Measurements from ENCODE around the gene INHBA. TPM values are rescaled to one million over a fixed set of nuclear protein-coding genes. Genes with fewer than 3 reads are reported as not detected.

The INHBA gene
- polyA plus RNA-seq, 1 donor (not counting 4 experiments of a cell fraction or from before 2014, with no cell fraction given), result 51.4 TPM

DNA sequence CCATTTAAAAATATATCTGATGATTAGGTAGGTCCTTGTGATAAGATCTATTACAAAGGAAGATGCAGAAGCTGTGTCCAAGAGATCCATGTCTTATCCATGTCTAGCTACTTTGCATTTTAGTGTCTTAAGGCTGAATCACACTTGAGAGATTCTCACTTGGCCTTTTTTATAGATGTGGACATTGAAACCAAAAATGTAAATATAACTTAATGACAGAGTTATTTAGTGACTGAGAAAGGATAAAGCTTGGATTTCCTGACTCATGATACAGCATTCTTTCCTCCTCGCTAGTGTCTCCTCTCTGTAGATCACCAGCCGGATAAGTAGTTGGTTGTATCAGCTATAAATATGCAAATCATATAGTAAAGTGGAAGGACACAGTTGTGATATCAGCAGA, 23.3 kb downstream of the INHBA start:
- Histone ChIP-seq H2AFZ (ENCODE audit: control insufficient read depth, low read length) (no peak overlapping the region), H3K9ac (ENCODE audit: control insufficient read depth, extremely low read depth, insufficient read depth, low read length) (no peak overlapping the region), H3K36me3 (ENCODE audit: control insufficient read depth in 2 of 2, extremely low read depth in 1 of 2, insufficient read depth in 2 of 2, low read length in 2 of 2) (no peaks in the 10 kb centered on the region), H3K4me3 (ENCODE audit: control insufficient read depth in 2 of 3, extremely low read depth in 1 of 3, insufficient read depth in 2 of 3, low read depth in 1 of 3, low read length in 3 of 3) (no peak overlapping the region), H3K4me1 (ENCODE audit: control insufficient read depth, extremely low read depth, insufficient read depth, low read length) (no peaks in the 10 kb centered on the region), H4K20me1 (ENCODE audit: control insufficient read depth, extremely low read depth, insufficient read depth, low read length) (no peaks in the 10 kb centered on the region), H3K27ac (ENCODE audit: control insufficient read depth, insufficient read depth, low read length) (no peak overlapping the region), H3K79me2 (ENCODE audit: control insufficient read depth, insufficient read depth, low read length) (no peaks in the 10 kb centered on the region), H3K9me1 (ENCODE audit: control insufficient read depth, extremely low read depth, insufficient read depth, low read length) (no peaks in the 10 kb centered on the region), H3K9me3 (ENCODE audit: control insufficient read depth, low read depth, low read length) (no peaks in the 10 kb centered on the region), H3K27me3 (ENCODE audit: control insufficient read depth, extremely low read depth, insufficient read depth, low read length) (no peaks in the 10 kb centered on the region), H3K4me2 (ENCODE audit: control insufficient read depth, extremely low read depth, insufficient read depth, low read depth, low read length) (no peak overlapping the region)
- dilution Hi-C loops (cut with MboI; ENCODE audit: extremely low pct_ligation_motif_present, low sequenced_read_pairs), result loop anchor here (25.0 kb wide), 1 partner anchor 242 kb away; no protein-coding TSS in a partner anchor
- FAIRE-seq, result no peak
- DNase-seq (ENCODE audit: low read depth, low spot score), result no peak
- TF ChIP-seq EZH2 (IDR thresholded peaks at IDR 0.05; ENCODE audit: low read length), result no peak
- TF ChIP-seq, protein P1, sequence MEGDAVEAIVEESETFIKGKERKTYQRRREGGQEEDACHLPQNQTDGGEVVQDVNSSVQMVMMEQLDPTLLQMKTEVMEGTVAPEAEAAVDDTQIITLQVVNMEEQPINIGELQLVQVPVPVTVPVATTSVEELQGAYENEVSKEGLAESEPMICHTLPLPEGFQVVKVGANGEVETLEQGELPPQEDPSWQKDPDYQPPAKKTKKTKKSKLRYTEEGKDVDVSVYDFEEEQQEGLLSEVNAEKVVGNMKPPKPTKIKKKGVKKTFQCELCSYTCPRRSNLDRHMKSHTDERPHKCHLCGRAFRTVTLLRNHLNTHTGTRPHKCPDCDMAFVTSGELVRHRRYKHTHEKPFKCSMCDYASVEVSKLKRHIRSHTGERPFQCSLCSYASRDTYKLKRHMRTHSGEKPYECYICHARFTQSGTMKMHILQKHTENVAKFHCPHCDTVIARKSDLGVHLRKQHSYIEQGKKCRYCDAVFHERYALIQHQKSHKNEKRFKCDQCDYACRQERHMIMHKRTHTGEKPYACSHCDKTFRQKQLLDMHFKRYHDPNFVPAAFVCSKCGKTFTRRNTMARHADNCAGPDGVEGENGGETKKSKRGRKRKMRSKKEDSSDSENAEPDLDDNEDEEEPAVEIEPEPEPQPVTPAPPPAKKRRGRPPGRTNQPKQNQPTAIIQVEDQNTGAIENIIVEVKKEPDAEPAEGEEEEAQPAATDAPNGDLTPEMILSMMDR (optimal IDR thresholded peaks at IDR 0.05 in 1 of 3, IDR thresholded peaks at IDR 0.05 in 1 of 3, conservative IDR thresholded peaks at IDR 0.05 in 1 of 3; ENCODE audit: extremely low read depth in 1 of 3, insufficient read depth in 2 of 3, low read length in 3 of 3), result no peak

DNA sequence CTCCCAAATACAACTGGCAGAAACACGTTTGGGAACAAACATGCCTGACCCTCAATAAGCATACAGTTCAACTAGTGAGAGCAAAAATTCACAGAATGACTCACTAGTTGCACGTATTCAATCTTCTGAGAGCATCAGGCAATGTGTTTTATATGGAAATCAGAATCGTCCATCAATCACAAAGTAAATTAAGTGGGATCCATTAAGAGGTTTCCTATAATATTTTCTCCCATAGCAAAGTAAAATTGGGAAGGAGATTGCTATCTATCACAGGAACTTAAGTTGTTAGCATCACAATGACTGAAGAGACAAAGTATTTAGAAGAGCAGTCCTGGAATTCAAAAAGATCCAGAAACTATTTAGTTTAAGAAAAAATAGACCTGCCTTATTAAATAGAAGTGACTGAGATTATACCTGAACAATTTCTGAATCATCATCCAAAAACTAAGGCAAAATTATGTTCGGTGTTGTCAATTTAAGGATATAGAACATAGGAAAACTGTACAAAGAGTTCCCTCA, 28.3 kb downstream of the INHBA start:
- no peak overlapping the region for H2AFZ ChIP-seq (ENCODE audit: control insufficient read depth, low read length)
- no peaks in the 10 kb centered on the region for H3K79me2 ChIP-seq (ENCODE audit: control insufficient read depth, insufficient read depth, low read length)
- no peaks in the 10 kb centered on the region for H4K20me1 ChIP-seq (ENCODE audit: control insufficient read depth, extremely low read depth, insufficient read depth, low read length)
- no peaks in the 10 kb centered on the region for H3K9me1 ChIP-seq (ENCODE audit: control insufficient read depth, extremely low read depth, insufficient read depth, low read length)
- no peaks in the 10 kb centered on the region for H3K9me3 ChIP-seq (ENCODE audit: control insufficient read depth, low read depth, low read length)
- H3K27ac ChIP-seq (ENCODE audit: control insufficient read depth, insufficient read depth, low read length), result no peak overlapping the region
- no peak overlapping the region for H3K9ac ChIP-seq (ENCODE audit: control insufficient read depth, extremely low read depth, insufficient read depth, low read length)
- TF ChIP-seq, protein P1 (optimal IDR thresholded peaks at IDR 0.05 in 1 of 3, IDR thresholded peaks at IDR 0.05 in 1 of 3, conservative IDR thresholded peaks at IDR 0.05 in 1 of 3; ENCODE audit: extremely low read depth in 1 of 3, insufficient read depth in 2 of 3, low read length in 3 of 3), result no peak
- TF ChIP-seq EZH2 (IDR thresholded peaks at IDR 0.05; ENCODE audit: low read length), result no peak
- H3K36me3 ChIP-seq (ENCODE audit: control insufficient read depth in 2 of 2, extremely low read depth in 1 of 2, insufficient read depth in 2 of 2, low read length in 2 of 2), result no peaks in the 10 kb centered on the region
- no peaks in the 10 kb centered on the region for H3K4me1 ChIP-seq (ENCODE audit: control insufficient read depth, extremely low read depth, insufficient read depth, low read length)
- dilution Hi-C loops (cut with MboI; ENCODE audit: extremely low pct_ligation_motif_present, low sequenced_read_pairs), result loop anchor here (25.0 kb wide), 1 partner anchor 237 kb away; no protein-coding TSS in a partner anchor
- no peak overlapping the region for H3K4me2 ChIP-seq (ENCODE audit: control insufficient read depth, extremely low read depth, insufficient read depth, low read depth, low read length)
- no peaks in the 10 kb centered on the region for H3K27me3 ChIP-seq (ENCODE audit: control insufficient read depth, extremely low read depth, insufficient read depth, low read length)
- H3K4me3 ChIP-seq (ENCODE audit: control insufficient read depth in 2 of 3, extremely low read depth in 1 of 3, insufficient read depth in 2 of 3, low read depth in 1 of 3, low read length in 3 of 3), result no peak overlapping the region
- DNase-seq (ENCODE audit: low read depth, low spot score) (no peak), FAIRE-seq (no peak)

All from keratinocyte (primary cell).